ENCODE measurements around the gene SFXN4.
"Not testable (repeated sequence)": the region's sequence is repeated elsewhere in the genome, so short reads cannot be mapped to it uniquely, and the experiment has no call there.

Gene SFXN4

DNA sequence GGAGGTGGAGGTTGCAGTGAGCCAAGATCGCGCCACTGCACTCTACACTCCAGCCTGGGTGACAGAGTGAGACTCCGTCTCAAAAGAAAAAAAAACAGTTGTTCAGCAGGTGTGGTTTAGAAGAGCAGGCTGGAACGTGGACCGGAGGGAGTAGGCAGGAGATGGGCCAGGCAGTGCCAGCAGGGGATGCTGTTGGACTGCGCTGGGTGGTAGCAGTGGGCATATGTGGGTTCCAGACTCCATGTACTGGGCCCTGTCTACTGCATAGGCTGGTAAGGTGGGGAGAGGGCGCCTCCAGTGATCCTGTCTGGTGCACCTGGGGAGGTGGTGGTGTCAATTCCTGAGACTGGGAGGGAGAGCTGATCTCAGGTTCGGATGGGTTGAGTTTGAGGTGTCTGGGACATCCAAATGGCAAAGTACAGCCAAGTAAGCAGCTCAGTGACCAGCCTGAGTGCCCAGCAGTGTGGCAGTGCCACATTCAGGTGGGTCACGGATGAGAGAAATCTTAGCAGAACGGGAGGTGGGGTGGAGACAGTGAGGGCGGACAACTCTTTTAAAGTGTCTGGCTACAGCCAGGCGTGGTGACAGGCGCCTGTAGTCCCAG is 25.9 kb downstream of the SFXN4 start:
- no peak for DNase-seq

DNA sequence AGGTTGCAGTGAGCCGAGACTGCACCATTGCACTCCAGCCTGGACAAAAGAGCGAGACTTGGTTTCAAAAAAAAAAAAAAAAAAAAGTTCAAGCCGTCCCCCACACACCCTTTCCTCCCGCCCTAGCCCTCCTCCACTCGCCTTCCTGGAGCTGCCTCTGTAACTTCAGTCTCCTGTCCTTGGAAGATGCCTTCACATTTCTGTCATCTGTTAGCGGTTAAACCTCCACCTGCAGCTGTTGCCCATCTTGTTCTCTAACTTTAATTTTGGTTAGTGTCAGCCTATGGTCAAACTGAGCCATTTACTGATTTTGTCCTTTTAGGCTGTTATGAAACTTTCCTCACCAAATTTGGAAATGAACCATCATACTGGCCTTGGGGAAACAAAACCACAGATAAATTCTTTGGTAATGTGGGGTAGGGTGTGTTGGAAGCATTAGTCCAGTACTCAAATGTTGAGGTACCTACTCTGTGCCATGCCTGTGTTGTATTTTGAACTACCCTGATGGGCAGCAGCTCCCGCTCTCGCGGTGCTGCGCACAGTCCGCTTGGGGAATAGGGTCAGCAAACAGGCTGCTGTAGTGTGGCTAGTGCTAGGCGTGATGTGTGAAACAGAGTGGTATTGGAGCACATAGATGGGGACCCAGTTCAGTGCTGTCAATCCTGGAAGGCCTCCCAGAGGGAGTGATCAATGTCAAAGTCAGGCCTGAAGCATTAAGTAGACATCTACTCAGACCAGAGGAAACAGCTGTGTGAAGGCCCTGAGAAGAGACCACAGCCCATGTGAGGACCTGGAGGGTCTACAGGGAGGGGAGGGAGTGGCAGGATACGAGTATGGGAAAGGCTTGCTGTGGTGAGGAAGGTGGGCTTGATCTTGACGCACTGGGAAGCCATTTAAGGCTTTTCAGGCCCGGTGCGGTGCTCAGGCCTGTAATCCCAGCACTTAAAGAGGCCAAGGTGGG is 26.9 kb downstream of the SFXN4 start:
- no peak for DNase-seq

DNA sequence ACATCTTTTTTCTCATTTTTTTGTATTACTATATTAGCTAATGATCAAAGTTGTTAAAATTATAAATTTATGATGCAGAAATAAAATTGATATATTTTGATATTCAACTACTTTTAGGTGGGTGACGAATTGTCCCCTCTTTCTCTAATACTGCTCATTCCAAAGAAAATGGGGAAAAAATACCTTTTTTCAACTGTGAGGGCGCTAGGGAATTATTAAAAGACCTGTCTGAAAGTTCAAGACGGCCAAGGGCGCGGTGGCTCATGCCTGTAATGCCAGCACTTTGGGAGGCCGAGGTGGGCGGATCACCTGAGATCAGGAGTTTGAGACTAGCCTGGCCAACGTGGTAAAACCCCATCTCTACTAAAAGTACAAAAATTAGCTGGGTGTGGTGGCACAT is 27.6 kb downstream of the SFXN4 start:
- DNase-seq: not testable (repeated sequence)

DNA sequence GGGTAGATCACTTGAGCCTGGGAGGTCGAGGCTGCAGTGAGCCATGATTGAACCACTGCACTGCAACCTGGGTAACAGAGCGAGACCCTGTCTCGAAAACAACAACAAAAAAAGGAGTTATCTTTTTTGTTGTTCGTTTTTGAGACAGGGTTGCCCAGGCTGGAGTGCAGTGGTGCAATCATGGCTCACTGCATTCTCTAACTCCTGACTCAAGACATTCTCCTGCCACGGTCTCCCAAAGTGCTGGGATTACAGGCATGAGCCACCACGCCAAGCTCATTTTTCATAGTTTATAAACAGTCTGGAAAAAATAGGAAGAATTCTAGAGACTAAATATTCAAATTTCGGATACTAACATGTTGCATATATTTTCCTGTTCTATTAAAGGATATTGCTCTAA is 29.4 kb downstream of the SFXN4 start:
- no peak for DNase-seq

GRCh38 chr10:119135513-119135881 is 30.0 kb downstream of the SFXN4 start:
- DNase-seq: no peak

DNA sequence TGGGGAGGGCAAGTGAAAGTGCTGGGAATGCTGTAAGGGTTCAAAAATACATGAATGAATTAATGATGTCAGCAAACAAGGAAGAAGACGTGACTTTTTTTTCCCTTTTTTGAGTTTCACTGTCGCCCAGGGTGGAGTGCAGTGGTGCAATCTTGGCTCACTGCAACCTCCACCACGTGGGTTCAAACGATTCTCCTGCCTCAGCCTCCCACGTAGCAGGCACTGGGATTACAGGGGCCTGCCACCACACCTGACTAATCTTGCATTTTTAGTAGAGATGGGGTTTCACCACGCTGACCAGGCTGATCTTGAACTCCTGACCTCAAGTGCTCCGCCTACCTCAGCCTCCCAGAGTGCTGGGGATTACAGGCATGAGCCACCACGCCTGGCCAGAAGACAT is 31.6 kb downstream of the SFXN4 start:
- DNase-seq: no peak

DNA sequence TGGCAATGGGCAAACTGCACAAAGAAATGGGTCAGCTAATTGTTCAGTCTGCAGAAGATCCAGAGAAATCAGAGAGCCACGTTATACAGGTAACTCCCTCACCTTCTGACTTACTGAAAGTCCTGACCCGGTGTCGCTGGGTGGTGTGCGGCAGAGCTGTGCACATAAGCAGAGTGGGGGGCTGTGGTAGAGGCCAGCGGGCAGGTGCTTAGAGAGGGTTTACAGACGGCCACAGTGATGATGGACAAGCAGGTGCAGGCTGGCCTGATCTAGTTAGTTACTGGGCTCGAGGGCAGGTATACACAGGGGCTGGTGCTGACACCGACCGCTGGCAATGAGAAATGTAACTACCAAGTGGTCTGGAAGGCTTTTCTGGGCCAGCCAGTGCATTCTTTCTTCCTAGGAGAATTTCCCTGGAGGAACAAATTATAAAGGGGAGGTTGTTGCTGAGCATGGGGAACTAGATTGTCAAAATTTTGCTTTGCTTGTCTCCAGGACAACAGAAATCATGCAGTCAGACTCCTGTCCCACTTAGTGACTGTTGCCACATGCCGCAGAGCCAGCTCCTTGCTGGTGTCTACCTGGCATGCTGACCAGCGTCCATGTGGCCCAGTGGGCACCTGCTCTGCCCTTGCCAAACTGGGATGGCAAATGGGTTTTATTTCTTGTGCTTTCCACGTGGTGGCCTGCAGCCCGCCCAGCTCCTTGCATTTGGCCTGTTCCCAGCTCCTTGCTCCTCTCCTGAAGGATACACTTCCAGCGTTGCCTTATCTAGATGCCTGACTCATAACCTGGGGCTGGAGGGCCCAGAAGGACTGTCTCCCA is 32.8 kb downstream of the SFXN4 start:
- DNase-seq: no peak

- DNase-seq: no peak
Observed at GRCh38 chr10:119131512-119132240, 33.8 kb downstream of the SFXN4 start.

DNA sequence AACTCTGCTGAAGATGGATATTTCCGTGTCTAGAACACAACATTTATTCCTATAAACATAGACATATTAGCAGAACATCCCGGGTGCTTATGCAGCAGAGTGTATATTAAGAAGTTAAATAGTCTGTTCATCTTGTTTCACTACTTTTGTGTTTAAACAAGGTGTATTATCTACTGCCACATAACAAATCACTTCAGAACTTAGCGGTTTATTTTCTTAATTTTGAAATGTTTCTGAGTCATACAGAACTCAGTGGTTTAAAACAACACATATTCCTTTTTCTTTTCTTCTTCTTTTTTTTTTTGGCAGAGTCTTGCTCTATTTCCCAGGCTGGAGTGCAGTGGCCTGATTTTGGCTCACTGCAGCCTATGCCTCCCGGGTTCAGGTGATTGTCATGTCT is 35.8 kb downstream of the SFXN4 start:
- no peak for DNase-seq

DNA sequence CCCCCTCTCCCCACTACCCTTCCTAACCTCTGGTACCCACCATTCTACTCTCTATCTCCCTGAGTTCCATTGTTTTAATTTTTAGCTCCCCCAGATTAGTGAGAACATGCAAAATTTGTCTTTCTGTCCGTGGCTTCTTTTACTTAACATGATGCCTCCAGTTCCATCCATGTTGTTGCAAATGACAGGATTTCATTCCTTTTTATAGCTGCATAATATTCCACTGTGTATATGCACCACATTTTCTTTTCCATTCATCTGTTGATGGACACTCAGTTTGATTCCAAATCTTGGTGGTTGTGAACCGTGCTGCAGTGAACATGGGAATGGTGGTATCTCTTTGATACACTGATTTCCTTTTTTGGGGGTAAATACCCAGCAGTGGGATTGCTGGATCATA is 39.6 kb downstream of the SFXN4 start:
- DNase-seq: no peak

DNA sequence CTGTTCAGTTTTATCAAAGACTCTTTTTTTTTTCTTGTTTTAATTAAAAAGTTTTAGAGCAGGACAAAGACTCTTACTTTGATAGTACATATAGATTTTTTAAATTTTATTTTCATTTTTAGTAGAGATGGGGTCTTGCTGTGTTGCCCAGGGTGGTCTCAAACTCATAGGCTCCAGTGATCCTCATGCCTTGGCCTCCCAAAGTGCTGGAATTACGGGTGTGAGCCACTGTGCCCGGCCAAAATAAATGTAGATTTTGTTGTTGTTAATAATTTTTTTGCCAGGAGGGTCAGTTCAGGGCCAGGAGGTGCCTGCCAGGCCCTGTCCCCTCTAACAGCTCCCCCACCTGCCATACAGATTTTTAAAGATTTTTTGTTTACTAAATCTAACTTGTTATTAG is 44.6 kb downstream of the SFXN4 start:
- DNase-seq: no peak

- DNase-seq: no peak
Observed at GRCh38 chr10:119120413-119120867, 45.1 kb downstream of the SFXN4 start.

- DNase-seq: no peak
Observed at GRCh38 chr10:119119400-119119799, 46.1 kb downstream of the SFXN4 start.

GRCh38 chr10:119118231-119118630 is 47.3 kb downstream of the SFXN4 start:
- DNase-seq: no peak

DNA sequence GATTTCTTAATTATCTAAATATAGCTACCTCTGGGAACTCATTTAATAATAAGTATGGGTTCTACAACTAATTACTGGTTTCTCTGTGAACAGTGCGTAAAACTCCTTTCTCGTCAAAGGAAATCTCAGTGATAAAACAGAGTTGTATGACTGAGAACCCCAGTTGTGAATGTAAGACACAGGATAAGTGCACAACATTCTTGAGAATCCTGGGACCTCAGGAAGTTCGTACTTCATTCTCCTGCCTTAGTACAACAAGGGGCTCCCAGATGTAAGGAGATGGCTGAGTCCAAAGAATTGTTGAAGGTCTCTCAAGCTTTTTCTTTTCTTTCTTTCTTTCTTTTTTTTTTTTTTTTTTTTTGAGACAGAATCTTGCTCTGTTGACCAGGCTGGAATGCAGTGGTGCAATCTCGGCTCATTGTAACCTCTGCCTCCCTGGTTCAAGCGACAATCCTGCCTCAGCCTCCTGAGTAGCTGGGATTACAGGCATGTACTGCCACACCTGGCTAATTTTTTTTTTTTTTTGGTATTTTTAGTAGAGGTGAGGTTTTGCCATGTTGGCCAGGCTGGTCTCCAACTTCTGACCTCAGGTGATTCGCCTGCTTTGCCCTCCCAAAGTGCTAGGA is 49.1 kb downstream of the SFXN4 start:
- DNase-seq: no peak

DNA sequence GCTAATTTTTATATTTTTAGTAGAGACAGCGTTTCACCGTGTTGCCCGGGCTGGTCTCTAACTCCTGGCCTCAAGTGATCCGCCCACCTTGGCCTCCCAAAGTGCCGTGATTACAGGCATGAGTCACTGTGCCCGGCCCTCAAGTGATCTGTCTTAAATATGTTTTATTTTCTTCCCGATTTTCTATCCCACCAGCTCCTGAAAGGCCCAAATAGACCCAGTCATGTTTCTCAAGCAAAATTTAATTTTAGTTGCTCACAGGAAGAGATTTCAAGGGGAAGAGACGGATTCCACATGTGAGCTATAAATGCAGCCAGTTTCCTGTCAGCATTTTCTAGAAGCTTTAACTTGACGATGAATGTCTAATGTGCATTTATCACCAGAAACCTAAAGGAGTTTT is 49.6 kb downstream of the SFXN4 start:
- no peak for DNase-seq

DNA sequence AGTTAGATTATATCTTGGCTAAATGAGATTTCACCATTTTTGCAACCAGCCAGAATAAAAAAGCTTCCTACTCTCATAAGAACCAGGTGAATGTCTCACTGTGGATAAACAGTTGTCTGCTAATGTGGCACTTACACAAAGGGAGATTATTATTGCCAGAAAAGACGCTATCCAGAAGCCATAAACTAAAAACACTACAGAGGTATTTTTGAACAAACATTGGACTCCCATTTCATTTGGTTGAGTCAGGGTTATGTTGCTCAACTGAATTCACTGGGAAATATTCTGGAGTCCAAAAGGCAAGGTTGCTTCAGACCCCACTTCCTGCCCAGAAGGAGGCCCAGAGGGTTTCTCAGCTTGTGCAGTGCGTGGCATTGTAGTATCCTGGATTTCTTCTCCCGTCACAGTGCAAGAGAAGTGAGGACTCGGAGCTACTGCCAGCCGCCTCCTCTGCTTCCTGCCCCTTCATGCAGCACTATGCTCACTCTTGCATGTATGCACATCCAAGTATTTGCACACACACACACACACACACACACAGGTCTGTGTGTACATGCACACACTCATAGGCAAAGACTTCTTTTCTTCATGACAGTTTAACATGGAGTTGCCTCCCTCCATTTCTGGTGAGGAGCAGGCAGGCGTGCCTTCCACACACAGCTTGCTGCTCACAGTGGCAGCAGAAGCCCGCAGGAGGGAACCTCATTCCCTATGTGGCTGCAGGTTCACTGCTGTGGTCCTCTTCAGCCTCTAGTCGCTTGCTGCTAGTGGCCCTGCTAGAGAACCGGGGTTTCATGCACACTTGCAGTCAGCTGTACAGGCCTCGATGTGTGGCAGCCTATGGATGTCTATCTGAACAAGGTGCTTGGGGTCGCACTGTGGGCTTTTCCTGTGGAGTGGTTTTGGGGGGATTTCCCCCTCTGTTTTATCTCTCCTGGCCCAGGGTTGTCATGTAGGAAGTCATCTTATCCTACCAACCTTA is 51.5 kb downstream of the SFXN4 start:
- no peak for DNase-seq

- DNase-seq: no peak
Observed at GRCh38 chr10:119112056-119112455, 53.5 kb downstream of the SFXN4 start.

DNA sequence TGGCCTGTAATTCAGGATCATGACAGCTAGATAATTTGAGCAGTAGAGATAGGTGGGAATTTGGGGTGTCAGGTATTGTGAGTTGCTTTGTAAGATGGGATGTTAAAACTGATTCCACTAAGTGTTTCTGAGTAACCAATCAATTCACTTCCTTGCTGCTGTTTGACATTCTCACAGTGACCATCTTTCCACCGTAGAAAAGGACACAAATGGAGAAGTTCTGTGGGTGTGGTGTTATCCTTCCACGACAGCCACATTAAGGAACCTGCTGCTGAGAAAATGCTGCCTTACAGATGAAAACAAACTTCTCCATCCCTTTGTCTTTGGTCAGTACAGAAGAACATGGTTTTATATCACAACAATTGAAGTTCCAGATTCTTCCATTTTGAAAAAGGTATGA is 57.7 kb downstream of the SFXN4 start:
- not testable (repeated sequence) for DNase-seq

DNA sequence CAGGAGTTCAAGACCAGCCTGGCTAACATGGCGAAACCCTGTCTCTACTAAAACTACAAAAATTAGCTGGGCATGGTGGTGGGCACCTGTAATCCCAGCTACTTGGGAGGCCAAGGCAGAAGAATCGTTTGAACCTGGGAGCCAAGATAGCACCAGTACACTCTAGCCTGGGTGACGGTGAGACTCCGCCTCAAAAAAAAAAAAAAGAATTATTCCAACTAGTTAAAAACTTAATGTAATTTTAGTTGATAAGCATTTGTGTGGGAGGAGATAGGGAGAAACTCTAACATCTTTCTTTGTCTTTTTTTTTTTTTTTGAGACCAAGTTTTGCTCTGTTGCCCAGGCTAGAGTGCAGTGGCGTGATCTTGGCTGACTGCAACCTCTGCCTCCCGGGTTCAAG is 58.4 kb downstream of the SFXN4 start:
- not testable (repeated sequence) for DNase-seq

DNA sequence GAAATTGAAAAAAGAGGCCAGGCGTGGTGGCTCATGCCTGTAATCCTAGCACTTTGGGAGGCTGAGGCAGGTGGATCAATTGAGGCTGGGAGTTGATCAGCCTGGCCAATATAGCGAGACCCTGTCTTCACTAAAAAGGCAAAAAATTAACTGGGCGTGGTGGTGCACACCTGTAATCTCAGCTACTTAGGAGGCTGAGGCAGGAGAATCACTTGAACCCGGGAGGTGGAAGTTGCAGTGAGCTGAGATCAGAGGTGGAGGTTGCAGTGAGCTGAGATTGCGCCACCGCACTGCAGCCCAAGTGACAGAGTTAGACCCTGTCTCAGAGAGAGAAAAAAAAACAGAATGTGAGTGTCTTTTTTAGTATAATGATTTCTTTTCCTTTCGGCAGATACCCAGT is 59.6 kb downstream of the SFXN4 start:
- not testable (repeated sequence) for DNase-seq

All from NCI-H1105 treated with DMSO at 0.1 percent for 48 hours (cell line).